NCI-H748 (cell line): ENCODE results near the gene RRN3.
A peak's percentile ranks its signal among the peaks of the same experiment; 100 is the strongest.
"Not testable (repeated sequence)": the region's sequence is repeated elsewhere in the genome, so short reads cannot be mapped to it uniquely, and the experiment has no call there.

ENCODE experiments used
- DNase-seq: peaks from one replicate; lab custom pipeline; 2025; ENCODE audit not compliant: unreplicated experiment; lab: John Stamatoyannopoulos, UW

The RRN3 gene

DNA sequence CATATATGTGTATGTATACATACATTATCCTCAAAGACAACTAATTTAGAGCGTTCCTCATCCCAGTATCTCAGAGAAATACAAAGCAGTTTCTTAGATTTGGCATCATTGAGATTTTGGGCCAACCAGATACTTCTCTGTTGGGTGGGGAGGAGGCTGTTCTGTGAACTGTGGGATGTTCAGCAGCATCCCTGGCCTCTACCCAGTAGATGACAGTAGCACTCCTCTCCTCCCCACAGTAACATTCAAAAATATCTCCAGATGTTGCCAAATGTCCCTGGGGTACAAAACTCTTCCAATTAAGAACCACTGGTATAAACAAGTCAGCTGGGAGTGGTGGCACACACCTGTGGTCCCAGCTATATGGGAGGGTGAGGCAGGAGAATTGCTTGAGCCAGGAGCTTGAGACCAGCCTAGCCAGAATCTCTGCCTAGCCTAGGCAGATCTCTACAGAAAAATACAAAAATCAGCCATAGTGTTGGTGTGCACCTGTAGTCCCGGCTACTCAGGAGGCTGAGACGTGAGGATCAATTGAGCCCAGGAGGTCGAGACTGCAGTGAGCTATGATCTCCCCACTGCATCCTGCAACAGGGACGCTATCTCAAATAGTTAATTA lies 6.4 kb upstream of the RRN3 start:
- DNase-seq = not testable (repeated sequence)

DNA sequence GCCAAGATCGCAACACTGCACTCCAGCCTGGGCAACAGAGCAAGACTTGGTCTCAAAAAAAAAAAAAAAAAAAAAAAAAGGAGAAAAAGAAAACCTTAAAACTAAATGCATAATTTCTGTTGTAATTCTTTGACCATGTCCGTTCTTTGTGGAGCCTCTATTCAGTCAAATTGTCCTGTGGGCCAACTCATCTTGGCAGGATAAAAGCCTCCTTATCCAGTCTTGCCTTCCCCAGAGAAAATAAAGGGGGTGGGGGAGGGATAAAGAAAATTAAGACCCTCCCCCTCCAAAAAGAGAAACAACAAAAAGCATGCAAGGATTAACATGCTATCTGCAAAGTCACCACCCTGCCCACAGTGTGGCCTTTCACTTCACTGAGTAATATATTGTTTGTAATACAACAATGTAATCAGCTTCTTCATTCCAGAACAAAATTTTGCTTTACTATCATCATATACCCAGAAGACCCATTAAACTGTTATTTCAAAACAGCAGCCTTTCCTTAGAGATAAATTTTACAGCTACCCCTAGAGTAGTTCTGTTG lies 5.4 kb upstream of the RRN3 start:
- DNase-seq = not testable (repeated sequence)

DNA sequence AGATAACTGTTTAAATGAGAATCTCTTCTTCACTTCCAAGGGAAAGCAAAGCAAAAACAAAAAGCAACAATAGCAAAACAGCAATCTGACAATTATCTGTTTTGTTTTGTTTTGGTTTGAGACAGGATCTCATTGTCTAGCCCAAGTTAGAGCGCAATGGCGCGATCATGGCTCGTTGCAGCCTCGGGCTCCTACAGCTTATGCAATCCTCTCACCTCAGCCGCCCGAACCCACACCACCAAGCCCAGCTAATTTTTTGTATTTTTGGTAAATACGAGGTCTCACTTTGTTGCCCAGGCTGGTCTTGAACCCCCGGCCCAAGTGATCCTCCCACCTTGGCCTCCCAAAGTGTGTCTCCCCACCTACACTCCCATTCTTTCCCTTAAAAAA lies 2.5 kb upstream of the RRN3 start:
- not testable (repeated sequence) for DNase-seq

DNA sequence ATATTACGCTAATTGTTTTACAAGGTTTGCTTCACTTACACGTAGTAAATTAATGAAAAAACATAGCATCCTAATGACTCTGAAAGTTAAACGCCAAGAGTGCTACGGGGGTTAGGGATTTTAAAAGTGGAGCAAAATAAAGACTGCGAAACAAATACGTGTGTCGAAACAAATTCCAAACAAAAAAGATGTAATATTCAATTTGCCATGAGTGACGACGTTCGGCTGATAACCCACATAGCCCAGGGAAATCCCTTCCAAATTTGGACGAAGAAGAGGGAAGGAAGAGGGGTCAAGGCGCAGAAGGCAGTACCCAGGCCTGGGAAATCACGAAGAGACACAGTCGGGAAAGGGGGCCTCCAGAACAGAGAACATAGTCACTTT lies 509 bp downstream of the RRN3 start:
- not testable (repeated sequence) for DNase-seq

DNA sequence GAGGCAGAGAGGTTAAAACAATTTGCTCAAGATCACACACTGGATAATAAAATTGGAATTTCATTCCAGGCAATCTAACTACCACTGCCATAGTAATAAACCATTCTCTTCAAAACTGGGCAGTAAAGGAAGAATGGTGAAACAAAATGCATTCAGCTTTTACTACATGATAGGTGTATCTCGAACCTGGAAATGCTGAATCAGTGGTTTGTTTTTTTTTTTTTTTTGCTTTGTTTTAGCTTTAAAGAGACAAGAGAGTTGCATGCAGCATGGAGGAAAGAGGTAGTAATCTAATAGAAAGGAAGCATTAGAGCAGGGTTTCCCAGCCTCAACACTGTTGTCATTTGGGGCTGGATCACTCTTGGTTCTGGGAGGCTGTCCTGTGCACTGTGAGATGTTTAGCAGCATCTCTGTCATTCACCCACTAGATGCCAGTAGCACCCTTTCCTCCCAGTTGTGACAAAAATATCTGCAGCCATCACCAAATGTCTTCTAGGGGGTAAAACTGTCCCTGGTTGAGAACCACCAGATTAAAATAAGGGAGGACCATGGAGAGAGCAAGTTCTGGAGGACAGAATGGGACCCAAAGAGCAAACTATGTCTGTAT lies 3.3 kb downstream of the RRN3 start:
- not testable (repeated sequence) for DNase-seq

DNA sequence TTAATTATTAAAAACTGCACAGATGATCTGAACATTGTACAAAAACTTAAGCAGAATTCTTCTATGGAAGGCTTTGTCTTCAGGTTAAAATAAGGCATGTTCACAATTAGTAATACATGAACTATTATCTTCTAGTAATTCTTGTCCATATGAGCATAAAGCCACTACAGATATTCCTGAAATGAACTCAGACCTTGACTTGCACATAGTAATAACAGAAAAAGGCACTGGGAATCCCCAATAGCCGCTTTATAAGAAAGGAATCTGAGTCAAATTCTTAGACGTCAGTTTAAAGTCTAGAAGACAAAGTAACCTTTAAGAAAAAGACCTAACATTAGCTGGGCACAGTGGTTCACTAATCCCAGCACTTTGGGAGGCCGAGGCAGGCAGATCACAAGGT lies 11.3 kb downstream of the RRN3 start:
- DNase-seq = not testable (repeated sequence)

DNA sequence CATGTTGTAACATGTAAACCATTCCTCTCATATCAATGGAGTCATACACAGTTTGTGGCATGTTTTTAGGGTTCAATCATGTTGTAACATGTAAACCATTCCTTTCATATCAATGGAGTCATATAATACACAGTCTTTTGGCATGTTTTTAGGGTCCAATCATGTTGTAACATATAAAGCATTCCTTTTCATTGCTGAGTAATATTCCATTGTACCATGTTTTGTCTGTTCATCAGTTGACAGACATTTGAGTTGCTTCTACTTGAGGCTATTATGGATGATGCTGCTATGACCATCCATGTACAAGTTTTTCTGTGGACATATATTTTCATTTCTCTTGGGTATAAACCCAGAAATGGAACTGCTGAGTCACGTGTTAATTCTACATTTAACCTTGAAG lies 13.2 kb downstream of the RRN3 start:
- not testable (repeated sequence) for DNase-seq

DNA sequence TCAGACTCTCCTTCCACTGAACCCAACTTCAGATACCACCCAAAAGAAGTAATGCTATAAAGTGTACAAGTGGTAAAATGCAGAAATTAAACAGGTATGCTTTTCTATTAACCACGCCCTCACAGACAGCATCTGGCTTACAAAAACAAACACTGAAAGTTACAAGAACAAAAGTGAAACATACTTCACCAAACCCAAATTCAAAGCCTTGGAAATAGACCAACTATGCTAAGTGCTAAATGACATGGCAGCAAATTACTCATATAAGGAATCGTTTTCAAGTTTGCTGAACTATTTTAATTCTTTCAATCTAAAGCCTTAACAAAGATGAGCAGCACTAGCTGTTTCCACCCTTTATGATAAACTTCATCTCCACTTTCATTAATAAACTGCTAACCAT lies 17.9 kb downstream of the RRN3 start:
- DNase-seq = not testable (repeated sequence)

DNA sequence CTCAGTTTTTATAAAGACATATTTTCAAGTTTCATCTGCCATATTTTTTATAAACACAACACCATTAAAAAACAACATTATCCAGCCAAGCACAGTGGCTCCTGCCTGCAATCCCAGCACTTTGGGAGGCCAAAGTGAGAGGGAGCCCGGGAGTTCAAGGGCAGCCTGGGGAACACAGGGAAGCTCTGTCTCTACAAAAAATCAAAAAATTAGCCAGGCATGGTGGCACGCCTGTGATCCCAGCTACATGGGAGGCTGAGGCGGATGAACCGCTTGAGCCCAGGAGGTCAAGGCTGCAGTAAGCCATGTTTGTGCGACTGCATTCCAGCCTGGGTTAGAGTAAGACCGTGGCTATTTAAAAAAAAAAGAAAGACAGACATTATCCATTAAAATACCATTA lies 21.0 kb downstream of the RRN3 start:
- no peak for DNase-seq

DNA sequence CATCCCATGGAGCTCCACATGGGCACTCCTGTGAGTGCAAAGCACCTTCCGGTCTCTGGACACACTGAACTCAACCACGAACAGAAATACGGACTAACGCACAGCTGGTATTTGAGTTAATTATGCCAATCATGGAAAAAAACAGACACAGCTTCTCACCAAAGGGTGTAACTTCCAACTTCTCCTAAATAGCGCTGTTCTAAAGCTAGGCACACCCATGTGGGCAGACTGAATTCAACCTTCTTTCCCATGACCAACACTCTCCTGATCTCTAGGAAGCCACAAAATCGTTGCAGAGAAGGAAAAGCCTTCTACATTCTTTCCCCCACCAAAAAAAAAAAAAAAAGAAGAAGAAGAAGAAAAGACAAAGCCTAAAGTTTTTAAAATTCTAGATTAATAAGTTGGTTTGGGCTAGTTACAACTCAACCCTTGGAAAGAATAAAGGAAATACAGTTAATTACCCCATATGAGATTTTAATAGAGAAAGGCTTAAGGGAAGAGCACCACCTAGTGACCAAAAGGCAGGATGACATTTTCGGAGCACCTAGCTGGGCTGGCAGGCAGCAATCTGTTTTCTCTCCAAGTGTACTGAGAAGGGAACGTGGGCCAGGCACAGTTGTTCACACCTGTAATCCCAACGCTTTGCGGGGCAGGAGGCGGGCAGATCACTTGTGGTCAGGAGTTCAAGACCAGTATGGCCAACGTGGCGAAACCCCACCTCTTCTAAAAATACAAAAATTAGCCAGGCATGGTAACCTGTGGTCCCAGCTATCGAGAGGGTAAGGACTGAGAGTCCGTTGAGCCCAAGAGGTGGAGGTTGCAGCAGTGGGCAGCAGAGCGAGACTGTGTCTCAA lies 21.9 kb downstream of the RRN3 start:
- not testable (repeated sequence) for DNase-seq

DNA sequence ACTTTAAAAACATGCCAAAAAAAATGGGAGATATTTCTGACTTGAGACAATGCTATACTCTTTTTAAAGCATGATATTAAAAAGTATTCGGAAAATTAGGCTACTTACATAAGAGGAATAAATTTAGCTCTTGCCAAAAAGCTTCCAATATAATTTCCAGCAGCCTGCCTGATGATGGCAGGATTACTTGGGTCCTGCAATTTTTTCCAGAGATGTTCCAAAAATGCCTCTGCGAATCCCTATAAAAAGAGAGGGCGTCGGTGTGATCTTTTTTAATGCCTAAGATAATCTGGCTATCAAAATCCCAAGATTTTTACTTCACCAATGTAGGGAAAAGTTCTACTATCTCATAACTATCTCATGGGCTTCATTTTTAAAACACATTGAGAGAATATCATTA lies 23.1 kb downstream of the RRN3 start:
- not testable (repeated sequence) for DNase-seq

DNA sequence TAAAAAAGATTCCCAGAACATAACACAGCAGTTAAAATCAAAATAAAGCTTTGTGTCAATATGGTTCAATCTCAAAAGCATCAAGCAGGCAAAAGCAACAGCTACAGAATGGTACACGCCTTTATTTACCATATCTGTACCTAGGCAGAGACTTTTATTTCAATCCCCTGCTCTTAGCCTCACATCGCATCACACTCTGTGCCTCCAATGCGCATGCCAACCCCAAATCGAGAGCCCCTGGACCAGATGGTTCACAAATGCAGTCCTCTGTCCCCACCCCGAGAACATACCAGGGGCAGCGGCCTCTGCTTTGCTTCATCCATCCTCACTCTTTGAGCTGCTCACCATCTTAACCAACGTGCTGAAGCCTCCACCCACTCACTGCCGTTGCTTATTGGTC lies 27.4 kb downstream of the RRN3 start:
- not testable (repeated sequence) for DNase-seq

DNA sequence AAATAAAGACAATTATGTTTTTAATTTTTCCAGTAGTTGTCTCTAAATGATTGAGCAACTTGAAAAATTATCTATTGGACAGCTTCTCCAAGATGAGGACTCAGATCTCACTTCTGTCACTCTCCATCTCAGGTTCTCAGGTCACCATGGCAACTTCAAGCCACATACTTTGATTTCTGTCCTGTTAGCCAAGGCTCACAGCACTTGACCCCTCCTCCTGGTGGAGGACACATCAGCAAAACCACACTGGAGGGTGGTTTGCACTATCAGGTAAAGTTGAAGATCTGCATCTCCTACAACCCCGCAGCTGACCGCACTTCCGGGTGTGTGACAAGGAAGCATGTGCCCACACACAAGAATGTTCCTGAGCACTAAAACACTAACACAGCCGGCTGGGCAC lies 28.1 kb downstream of the RRN3 start:
- not testable (repeated sequence) for DNase-seq

DNA sequence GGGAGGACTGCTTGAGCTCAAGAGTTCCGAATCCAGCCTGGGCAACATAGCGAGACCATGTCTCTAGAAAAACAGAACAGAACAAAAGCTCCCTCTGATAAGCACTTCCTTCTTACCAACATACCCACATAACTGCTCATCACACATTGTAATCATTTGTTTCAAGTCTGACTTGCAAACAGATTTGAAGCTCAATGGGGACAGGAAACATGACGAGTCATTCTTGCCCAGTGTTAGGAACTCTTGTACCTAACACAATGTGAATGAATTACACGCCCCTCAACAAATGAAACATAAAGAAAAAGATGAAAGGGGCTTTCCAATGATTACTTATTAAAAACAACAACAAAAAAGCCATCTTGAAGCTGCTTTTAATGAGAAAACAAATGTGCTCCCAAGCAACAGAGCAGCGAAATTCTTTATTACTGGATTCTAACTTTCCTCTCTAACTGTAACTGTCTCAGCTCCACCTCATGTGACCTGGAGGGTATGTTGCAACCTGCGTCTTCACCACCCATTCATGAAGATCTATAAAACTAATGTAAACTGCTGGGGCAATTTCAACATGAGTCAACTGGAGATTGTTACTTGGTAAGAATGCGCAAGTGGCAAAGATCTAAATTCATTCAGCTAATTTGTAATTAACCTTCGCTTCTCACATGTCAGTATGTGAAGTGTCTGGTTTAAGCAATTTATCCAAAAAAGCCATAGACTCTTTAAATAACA lies 31.8 kb downstream of the RRN3 start:
- not testable (repeated sequence) for DNase-seq

DNA sequence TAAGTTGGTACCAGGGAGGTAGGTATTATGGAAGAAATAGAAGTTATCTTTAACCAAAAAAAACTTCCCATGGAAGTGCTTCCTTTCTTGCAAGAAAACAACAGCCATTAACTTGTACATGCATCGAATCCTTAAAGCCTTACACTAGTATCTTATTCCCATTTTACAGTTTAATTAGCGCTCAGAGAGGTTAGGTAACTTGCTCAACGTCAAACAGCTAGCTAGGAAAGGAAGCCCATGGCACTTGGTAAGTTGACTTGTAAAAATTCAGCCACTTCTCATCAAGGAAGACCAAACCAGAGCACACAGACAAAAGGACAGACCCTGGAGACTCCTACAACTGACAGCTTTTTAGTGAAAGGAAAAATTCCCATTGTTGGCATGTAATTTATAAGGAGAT lies 34.7 kb downstream of the RRN3 start:
- DNase-seq = no peak

DNA sequence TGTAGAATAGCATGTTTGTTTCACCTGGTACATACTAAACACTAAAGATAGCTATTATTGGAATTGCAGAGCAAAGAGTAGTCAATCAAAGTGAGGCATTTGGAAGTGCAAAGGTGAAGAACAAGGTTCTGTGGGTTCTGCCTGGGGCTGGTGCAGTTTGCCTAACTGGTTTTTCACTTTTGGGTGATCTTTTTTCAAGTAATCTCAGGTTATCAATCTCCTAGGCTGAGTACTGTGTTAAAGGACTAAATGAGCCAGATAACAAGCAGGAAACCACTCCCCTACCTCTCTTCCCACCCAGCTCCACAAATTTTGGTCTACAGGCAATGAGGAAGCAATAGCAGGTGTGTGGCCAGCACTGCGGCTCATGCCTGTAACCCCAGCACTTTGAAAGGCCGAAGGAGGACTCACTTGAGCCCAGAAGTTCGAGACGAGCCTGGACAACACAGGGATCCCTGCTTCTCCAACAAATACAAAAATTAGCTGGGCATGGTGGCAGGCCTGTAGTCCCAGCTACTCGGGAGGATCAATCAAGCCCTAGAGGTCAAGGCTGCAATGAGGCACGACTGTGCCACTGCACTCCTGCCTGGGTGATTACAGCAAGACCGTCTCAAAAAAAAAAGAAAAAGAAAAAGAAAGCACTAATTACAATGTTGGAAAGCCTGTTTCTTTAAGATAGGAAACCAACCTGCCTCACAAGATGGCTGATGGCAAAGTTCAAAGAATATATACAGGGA lies 36.2 kb downstream of the RRN3 start:
- no peak for DNase-seq

DNA sequence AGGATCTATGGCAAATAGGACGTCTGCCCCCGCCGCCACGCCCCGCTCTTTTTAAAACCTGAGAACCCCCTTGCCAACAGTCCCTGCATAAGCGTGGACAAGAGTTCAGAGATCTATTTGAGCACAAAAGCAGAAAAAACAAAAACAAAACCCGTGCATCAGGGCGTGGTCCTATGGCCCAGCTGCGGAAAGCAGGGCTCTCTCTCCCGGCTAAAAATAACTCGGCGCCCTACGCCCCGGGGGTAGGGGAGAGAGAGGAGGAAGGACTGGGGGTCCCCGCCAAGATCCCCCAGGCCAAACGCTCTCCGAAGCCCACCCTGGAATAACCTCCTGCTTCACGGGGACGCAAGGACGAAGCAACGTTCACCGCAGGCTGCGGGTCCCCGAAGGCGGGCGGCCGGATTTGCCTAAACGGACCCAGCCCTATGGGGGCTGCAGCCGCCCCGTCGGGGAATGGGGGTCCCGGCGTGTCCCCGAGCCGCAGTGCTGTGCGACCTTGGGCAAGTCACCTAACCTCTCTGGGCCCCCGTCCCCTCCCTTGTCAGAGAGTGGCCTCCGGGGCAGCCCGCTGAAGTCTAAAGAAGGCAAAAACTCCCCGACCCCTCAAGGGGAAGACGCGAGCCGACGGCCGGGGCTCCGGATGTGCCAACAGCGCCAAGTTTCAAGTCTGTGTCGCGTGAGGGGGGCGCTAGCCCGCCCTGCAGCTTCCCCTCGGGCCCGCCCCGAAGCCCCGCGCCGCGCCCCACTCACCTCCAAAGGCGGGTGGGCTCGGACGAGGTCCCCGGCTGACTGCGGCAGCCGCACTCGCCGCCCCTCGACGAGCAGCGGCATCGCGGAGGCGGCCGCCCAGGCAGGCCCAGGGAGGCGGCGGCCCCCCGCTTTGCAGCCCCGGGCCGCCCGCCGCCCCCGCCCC lies 38.7 kb downstream of the RRN3 start:
- DNase-seq = peak; percentile 42

DNA sequence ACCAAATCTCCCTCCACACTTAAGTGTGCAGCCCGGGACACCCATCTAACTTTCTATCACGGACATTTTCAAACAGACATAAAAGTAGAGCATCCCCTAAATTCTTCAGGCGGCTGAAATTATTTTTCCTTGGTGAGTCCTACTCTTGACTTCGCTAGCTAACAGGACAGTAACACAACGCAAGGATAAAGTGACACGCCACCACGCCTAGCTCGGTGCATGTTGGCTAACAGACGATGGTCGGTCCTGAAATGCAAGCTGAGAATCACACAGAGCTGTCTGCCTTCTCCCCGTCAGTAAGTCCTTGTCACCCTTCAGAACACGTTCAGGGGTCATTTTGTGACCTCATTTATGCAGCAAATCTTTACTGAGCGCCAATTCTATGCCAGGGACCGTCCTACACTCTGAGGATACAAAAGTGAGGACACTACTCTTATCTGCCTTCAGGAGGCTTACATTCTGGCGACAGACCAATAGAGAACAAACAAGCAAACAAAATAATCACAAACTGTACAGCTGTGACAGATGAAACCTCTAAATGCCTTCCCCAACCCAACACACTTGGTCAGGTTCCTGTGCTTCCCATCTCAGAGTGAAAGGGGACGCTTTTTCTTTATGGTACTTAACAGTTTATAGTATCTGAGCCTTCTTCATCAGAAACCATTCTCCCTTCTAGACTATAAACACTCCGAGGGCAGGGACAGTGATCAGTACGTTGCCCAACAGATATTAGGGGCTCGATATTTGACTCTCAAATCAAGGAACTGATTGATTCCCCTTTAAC lies 39.5 kb downstream of the RRN3 start:
- no peak for DNase-seq

DNA sequence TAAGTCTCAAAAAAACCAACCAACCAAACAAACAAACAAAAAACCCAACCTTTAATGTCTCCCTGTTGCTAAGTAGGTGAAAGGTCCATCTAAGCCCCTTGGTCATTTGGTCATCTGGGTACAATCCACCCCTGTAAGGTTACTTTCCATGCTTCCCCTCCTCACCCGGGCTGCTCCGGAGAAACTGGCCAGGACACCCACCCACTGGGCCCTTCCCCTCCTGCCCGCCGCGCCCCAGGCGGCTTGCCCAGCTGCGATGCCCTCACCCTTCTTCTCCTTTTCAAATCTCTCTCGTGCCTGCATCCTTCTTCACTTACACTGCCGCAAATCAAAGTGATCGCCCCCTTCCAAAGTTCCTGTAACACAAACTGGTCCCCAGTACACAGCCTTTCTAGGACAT lies 40.2 kb downstream of the RRN3 start:
- no peak for DNase-seq
